GM12878 (cell line): ENCODE results near the gene AP3S1. TPM values are rescaled to one million over a fixed set of nuclear protein-coding genes. Genes with fewer than 3 reads are reported as not detected.

Experiments
- ATAC-seq: fragments of 200-7000 bp; cut with Tn5 transposase; 3 replicates; pipeline ENCODE4 v1.9.1; 2020; ENCODE audit warnings: mild to moderate bottlenecking, moderate library complexity
- BruUV-seq: library from RNA; stranded (reverse); fragments of 400-500 nt; replicated peaks from 2 replicates; lab custom pipeline; 2021; lab: Mats Ljungman, UMichigan
- CTCF ChIA-PET: fragments of 300-600 bp; sonication (Branson Sonifier 250); formaldehyde crosslinking; extraction: SDS; loops from one replicate; lab custom pipeline; 2021; ENCODE audit warnings: inconsistent platforms; lab: Yijun Ruan, JAX
- POLR2A ChIA-PET: fragments of 350-600 bp; formaldehyde crosslinking; extraction: SDS; loops from one replicate; lab custom pipeline; 2021; ENCODE audit warnings: inconsistent platforms; lab: Charles Lee
- RAD21 ChIA-PET: fragments of 300-600 bp; sonication (Branson Sonifier 250); formaldehyde crosslinking; loops from one replicate; lab custom pipeline; 2023; ENCODE audit warnings: antibody characterized with exemption; ENCODE audit not compliant: unreplicated experiment; lab: Charles Lee
- SMC1A ChIA-PET: fragments of 300-600 bp; sonication (Branson Sonifier 250); formaldehyde crosslinking; loops from one replicate; lab custom pipeline; 2023; ENCODE audit not compliant: unreplicated experiment, uncharacterized antibody; lab: Charles Lee
- DNase-seq: peaks from one replicate; pipeline ENCODE4 v3.0.0-alpha.2; 2011; ENCODE audit warnings: low read depth, low spot score
- FAIRE-seq: peaks from 3 replicates; lab custom pipeline; 2011; peaks lifted over from hg19 to GRCh38; lab: Jason Lieb, UNC
- H2AFZ ChIP-seq: 2 replicates; pipeline ENCODE4 v1.6.0; 2011; ENCODE audit warnings: low read depth, low read length, control low read depth; ENCODE audit not compliant: control insufficient read depth
- H3K27ac ChIP-seq: 2 replicates; pipeline ENCODE4 v1.5.1; 2011; ENCODE audit warnings: control low read depth; ENCODE audit not compliant: control insufficient read depth, insufficient read depth
- H3K27me3 ChIP-seq, 2 experiments: replicated peaks in 1 of 2; 2 replicates each; pipeline versions ENCODE4 v1.6.0 to v1.6.1; 2011; ENCODE audit warnings: low read length in 1 of 2; ENCODE audit not compliant: control insufficient read depth in 2 of 2, insufficient read depth in 2 of 2
- H3K36me3 ChIP-seq, 2 experiments: 2 replicates each; pipeline ENCODE4 v1.5.1; 2011; ENCODE audit warnings: low read length in 1 of 2; ENCODE audit not compliant: control insufficient read depth in 2 of 2, insufficient read depth in 2 of 2
- H3K4me1 ChIP-seq: 2 replicates; pipeline ENCODE4 v1.6.1; 2011; ENCODE audit warnings: mild to moderate bottlenecking, low read length, moderate library complexity, mixed read lengths; ENCODE audit not compliant: control insufficient read depth, insufficient read depth
- H3K4me2 ChIP-seq: 2 replicates; pipeline ENCODE4 v1.6.0; 2011; ENCODE audit warnings: control low read depth; ENCODE audit not compliant: control insufficient read depth, insufficient read depth
- H3K4me3 ChIP-seq: fragments of 200-600 bp; sonication (generic); 2 replicates; pipeline ENCODE4 v1.5.1; 2016
- H3K79me2 ChIP-seq: 2 replicates; pipeline ENCODE4 v1.6.0; 2011; ENCODE audit warnings: low read length; ENCODE audit not compliant: control insufficient read depth, insufficient read depth
- H3K9ac ChIP-seq: 2 replicates; pipeline ENCODE4 v1.8.0; 2011; ENCODE audit warnings: low read length, control low read depth, mixed read lengths; ENCODE audit not compliant: control insufficient read depth, insufficient read depth
- H3K9me3 ChIP-seq: replicated peaks from 3 replicates; pipeline ENCODE4 v1.5.1; 2011; ENCODE audit warnings: mild to moderate bottlenecking, low read length; ENCODE audit not compliant: control insufficient read depth, insufficient read depth
- H4K20me1 ChIP-seq: 2 replicates; pipeline ENCODE4 v1.6.0; 2011; ENCODE audit not compliant: control insufficient read depth, insufficient read depth
- ASH2L ChIP-seq: fragments of 300-600, 200-600 bp; sonication (generic); IDR thresholded peaks from 2 replicates; pipeline ENCODE4 v1.6.1; 2017; ENCODE audit warnings: low read depth, mild to moderate bottlenecking, borderline replicate concordance
- CHD4 ChIP-seq: fragments of 200-600 bp; sonication (generic); IDR thresholded peaks from 2 replicates; pipeline ENCODE4 v1.6.1; 2016; ENCODE audit warnings: mild to moderate bottlenecking
- CUX1 ChIP-seq: IDR thresholded peaks from 2 replicates; pipeline ENCODE4 v1.6.1; 2012; ENCODE audit warnings: improper control_type of control experiment, low read depth, low read length; ENCODE audit not compliant: insufficient replicate concordance
- E2F4 ChIP-seq: IDR thresholded peaks from 2 replicates; pipeline ENCODE4 v1.6.1; 2012; ENCODE audit warnings: low read depth, low read length, improper control_type of control experiment
- FOXM1 ChIP-seq: IDR thresholded peaks from 2 replicates; pipeline ENCODE4 v1.6.1; 2012; ENCODE audit warnings: low read depth, mild to moderate bottlenecking, inconsistent platforms, low read length, moderate library complexity
- GABPA ChIP-seq: IDR thresholded peaks from 2 replicates; pipeline ENCODE4 v1.6.1; 2014; ENCODE audit warnings: antibody characterized with exemption, low read depth, mild to moderate bottlenecking, inconsistent platforms
- GATAD2B ChIP-seq: fragments of 450-650 bp; conservative IDR thresholded peaks from 2 replicates; pipeline ENCODE4 v1.6.1; 2017; ENCODE audit warnings: low read depth, mild to moderate bottlenecking, moderate library complexity
- JUNB ChIP-seq: IDR thresholded peaks from 2 replicates; pipeline ENCODE4 v1.6.1; 2016; ENCODE audit warnings: antibody characterized with exemption, mild to moderate bottlenecking
- LARP7 ChIP-seq: fragments of 450-650 bp; IDR thresholded peaks from 2 replicates; pipeline ENCODE4 v1.6.1; 2017; ENCODE audit warnings: mild to moderate bottlenecking
- MEF2A ChIP-seq: IDR thresholded peaks from 2 replicates; pipeline ENCODE4 v1.6.1; 2011; ENCODE audit warnings: low read depth, mild to moderate bottlenecking, low read length, moderate library complexity; ENCODE audit not compliant: insufficient read depth
- POLR2AphosphoS2 ChIP-seq: IDR thresholded peaks from 2 replicates; pipeline ENCODE4 v1.6.1; 2011; ENCODE audit warnings: low read depth, mild to moderate bottlenecking, low read length, improper control_type of control experiment, moderate library complexity
- SMAD5 ChIP-seq: IDR thresholded peaks from 2 replicates; pipeline ENCODE4 v1.6.1; 2016; ENCODE audit warnings: antibody characterized with exemption, low read depth
- SREBF2 ChIP-seq: IDR thresholded peaks from 2 replicates; pipeline ENCODE4 v1.6.1; 2012; ENCODE audit warnings: mild to moderate bottlenecking, low read length
- STAT1 ChIP-seq: fragments of 450-650 bp; conservative IDR thresholded peaks from 2 replicates; pipeline ENCODE4 v1.6.1; 2014; ENCODE audit warnings: antibody characterized with exemption, mild to moderate bottlenecking
- ZBTB4 ChIP-seq: fragments of 450-650 bp; formaldehyde crosslinking; IDR thresholded peaks from 2 replicates; pipeline ENCODE4 v1.4.0; 2022; ENCODE audit warnings: mild to moderate bottlenecking, moderate library complexity
- ZNF274 ChIP-seq: IDR thresholded peaks from one replicate; pipeline ENCODE4 v1.8.0; 2011; ENCODE audit not compliant: insufficient read length, insufficient read depth
- WGBS: methylation state at CpG from one replicate; pipeline ENCODE4 v1.1.6; 2016; ENCODE audit warnings: low lambda C conversion rate; ENCODE audit not compliant: insufficient replicate concordance, insufficient coverage; ENCODE audit errors: missing lambda C conversion rate; 5-methylcytosine and 5-hydroxymethylcytosine counted together
- in situ Hi-C: fragments of 300-500 bp; cut with MboI; formaldehyde crosslinking; loops from 9 replicates; pipeline ENCODE4 v1.14.3; 2018; ENCODE audit warnings: mixed read lengths
- intact Hi-C: fragments of 100-400 bp; cut with micrococcal nuclease; formaldehyde crosslinking; loops from one replicate; pipeline ENCODE4 v1.14.2; 2022; ENCODE audit not compliant: unreplicated experiment
- polyA plus RNA-seq, 11 experiments: library from polyadenylated mRNA; depleted of rRNA in 4 of 11; unstranded in 6 of 11; stranded (reverse) in 5 of 11; fragments of >200 nt; fragmentation: Nextera tagmentation in 4 of 11; fragmentation: Illumina TruSeq in 1 of 11; extraction: Ambion mirVana in 4 of 11; extraction: Trizol in 1 of 11; gene quantifications; 1 replicate in 1 of 11; 2 replicates in 10 of 11; pipeline versions ENCODE4 v1.2.1 to v1.2.3, GENCODE V29; 2011 to 2016; ENCODE audit warnings: inconsistent platforms in 2 of 11, missing spikeins in 2 of 11, low read depth in 1 of 11
- total RNA-seq, 4 experiments: library from RNA; depleted of rRNA in 3 of 4; stranded (reverse); fragments of >200 nt in 3 of 4; fragmentation: Illumina TruSeq in 1 of 4; extraction: Trizol in 1 of 4; gene quantifications; 2 replicates each; pipeline versions ENCODE4 v1.2.1 to v1.2.3, GENCODE V29; 2013 to 2021

AP3S1 gene
- total and polyA plus RNA-seq, 10 of the 15 experiments (the other 5 are each of a cell fraction or from before 2014, with no cell fraction given) = 36.4 to 137 (median 67.5) TPM

GRCh38 chr5:115946655-115947054 is 104.9 kb downstream of the AP3S1 start (continued):
- TF ChIP-seq CUX1 (no peak), LARP7 (no peak), MEF2A (no peak), SMAD5 (no peak), JUNB (no peak), E2F4 (no peak)

DNA sequence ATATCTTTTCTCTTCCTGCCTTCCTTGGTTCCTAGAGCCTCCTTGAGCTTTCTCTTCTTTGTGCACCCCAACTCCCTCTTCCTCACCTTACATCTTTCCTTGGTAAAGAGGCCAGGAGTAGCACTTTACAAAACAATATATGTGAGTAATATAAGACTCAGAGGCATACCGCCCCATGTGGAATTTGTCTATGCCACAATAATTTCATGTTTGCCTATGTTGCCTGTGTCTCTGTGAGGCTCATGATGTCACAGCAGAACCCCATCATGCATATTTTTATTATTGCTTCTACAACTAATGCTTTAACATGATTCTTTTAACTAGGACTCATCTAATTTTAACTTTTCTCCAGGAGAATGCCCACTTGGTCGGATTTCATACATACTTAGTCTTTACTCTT is 105.5 kb downstream of the AP3S1 start:
- ChIA-PET POLR2A (no interaction called here), CTCF (interaction anchor here (0.6 kb wide), 1 partner anchor 117 kb away, joined by 3 read pairs; no protein-coding TSS in a partner anchor), SMC1A (no interaction called here), RAD21 (no interaction called here)
- BruUV-seq = no TSS peak
- ATAC-seq = no peak
- Histone ChIP-seq H3K27me3 (no peaks in the 10 kb centered on the region; a peak in 1 of 4 replicates), H3K9me3 (no peaks in the 10 kb centered on the region), H4K20me1 (no peaks in the 10 kb centered on the region), H2AFZ (no peak overlapping the region), H3K4me3 (no peak overlapping the region), H3K4me1 (no peaks in the 10 kb centered on the region), H3K36me3 (no peaks in the 10 kb centered on the region), H3K4me2 (no peak overlapping the region), H3K79me2 (no peaks in the 10 kb centered on the region), H3K9ac (no peak overlapping the region), H3K27ac (no peak overlapping the region)
- TF ChIP-seq ZBTB4 (CRISPR knock-in tag) = no peak
- TF ChIP-seq SREBF2 = no peak
- TF ChIP-seq POLR2AphosphoS2 = no peak
- no peak for TF ChIP-seq GATAD2B
- TF ChIP-seq CHD4 = no peak
- no peak for TF ChIP-seq STAT1
- TF ChIP-seq GABPA = no peak
- TF ChIP-seq FOXM1 = no peak
- no peak for TF ChIP-seq ASH2L
- no peak for TF ChIP-seq ZNF274
- no peak for FAIRE-seq
- intact Hi-C loops = no loop called here
- DNase-seq = no peak
- WGBS = 51% methylated on average over 2 of the region's 2 CpGs
- in situ Hi-C loops = no loop called here
